G401 (cell line): Measurements from ENCODE around the gene LSM7. TPM values are rescaled to one million over a fixed set of nuclear protein-coding genes. Genes with fewer than 3 reads are reported as not detected.
A peak's percentile ranks its signal among the peaks of the same experiment; 100 is the strongest.

ENCODE experiments used
- DNase-seq: peaks from one replicate; pipeline ENCODE4 v3.0.0-alpha.2; 2015; ENCODE audit warnings: low spot score
- in situ Hi-C: cut with HindIII; loops from 2 replicates; pipeline ENCODE4 v1.10.0; 2016; ENCODE audit warnings: low sequenced_read_pairs, mixed read lengths
- total RNA-seq: library from RNA; depleted of rRNA; stranded (reverse); fragments of >200 nt; shearing (Covaris generic); gene quantifications from 2 replicates; pipeline ENCODE4 v1.2.3, GENCODE V29; 2014

LSM7 gene
- total RNA-seq, 1 experiment from 2014 or later = 400 TPM

- in situ Hi-C loops = no loop called here
- DNase-seq = no peak
These were observed 11.4 kb upstream of the LSM7 start for GRCh38 chr19:2339644-2340310.

DNA sequence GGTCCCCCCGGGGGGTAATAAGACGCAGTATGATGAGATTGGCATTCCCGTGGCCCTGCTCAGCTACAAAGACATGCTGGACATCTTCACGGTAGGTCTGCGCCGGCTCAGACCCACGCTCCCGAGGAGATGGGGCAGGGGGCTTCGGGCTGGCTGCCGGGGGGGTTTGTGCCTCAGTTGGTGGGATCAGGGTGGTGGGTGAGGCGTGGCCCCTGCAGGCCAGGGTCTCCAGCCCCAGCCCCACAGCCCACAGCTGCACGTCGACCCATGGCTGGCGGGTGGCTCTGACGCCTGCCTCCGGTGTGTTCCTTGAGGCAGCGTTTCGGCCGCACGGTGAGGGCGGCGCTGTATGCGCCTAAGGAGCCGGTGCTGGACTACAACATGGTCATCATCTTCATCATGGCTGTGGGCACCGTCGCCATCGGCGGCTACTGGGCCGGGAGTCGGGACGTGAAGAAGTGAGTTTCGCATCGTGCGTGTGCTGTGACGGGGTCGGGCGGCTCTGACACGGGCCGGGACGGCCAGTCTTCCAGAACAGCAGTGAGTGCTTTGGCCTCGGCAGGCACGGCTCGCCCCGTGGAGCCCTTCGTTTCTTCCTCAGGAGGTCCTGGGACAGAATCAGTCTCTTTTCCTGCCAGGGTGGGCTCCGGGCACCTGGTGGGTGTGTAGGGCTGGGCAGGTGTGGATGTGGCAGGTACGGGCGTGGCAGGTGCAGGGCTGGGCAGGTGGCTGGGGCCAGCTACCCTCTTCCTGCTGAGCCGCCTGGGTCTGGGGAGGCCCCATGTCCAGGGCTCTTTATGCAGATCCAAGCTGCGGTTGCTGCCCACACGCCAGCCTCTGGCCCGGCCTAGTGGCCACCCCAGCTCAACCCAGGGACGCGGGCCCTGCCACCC lies 10.6 kb upstream of the LSM7 start:
- in situ Hi-C loops = no loop called here

DNA sequence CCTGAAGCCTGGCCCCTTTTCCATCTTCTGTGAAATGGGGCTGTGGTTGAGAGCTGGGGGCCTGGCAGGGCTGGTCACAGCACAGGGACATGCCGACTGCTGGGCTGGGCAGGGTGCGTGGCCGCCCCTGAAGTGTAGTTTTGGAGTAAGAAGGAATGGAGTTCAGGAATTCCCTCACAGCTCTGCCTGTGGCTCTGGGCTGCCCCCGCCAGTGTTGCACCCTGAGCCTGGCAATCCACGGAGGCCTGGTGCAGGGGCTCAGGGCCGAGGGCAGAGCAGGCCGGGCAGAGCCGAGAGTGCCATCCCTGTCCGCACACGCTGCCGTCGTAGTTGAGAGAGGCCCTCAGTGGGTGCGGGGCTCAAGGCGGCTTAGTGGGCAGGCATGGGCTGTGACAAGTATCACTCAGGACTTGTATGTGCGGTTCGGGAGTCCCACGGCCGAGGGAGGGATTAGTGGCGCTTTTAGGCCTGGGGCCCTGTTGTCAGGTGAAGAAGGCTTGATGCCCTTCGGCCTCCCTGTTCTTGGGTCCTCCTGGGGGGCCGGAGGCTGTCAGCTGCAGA lies 9.7 kb upstream of the LSM7 start:
- in situ Hi-C loops = no loop called here
- DNase-seq = no peak

More for the DNA sequence above, 10.6 kb upstream of the LSM7 start:
- DNase-seq = no peak

DNA sequence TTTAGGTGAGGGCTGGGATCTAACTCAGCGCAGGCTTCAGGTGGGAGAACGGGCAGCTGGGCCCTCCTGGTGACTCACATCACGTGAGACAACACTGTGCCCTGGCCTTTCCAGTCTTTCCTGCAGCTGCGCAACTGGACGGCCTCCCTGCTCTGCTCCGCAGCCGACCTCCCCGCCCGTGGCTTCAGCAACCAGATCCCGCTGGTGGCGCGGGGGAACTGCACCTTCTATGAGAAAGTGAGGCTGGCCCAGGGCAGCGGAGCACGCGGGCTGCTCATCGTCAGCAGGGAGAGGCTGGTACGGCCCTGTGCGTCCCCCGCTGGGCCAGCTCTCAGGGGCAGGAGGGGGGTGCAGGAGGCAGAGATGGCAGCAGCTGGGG lies 8.9 kb upstream of the LSM7 start:
- peak; percentile 57 for DNase-seq
- in situ Hi-C loops = no loop called here

GRCh38 chr19:2336528-2337328 lies 8.3 kb upstream of the LSM7 start:
- in situ Hi-C loops = no loop called here
- DNase-seq = no peak

DNA sequence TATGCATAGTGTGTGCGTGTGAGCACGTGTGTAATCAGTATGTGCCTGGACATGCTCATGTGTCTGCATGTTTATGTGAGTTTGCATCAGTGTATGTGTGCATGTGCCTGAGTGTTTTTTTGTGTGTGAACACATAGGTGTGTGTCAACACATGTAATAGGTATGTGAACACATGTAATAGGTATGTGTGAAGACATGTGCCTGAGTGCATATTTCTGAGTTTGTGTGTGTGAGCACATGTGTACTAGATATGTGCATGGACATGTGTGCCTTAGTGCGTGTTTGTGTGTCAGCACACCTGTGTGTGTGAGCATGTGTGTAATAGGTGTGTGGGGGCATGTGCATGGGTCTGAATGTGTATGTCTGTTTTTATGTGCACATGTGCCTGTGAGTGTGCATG lies 7.5 kb upstream of the LSM7 start:
- no peak for DNase-seq
- in situ Hi-C loops = no loop called here

GRCh38 chr19:2334986-2335846 lies 6.8 kb upstream of the LSM7 start:
- in situ Hi-C loops = no loop called here
- no peak for DNase-seq

- DNase-seq = no peak
- in situ Hi-C loops = no loop called here
These were observed 6.0 kb upstream of the LSM7 start for GRCh38 chr19:2334426-2334825.

DNA sequence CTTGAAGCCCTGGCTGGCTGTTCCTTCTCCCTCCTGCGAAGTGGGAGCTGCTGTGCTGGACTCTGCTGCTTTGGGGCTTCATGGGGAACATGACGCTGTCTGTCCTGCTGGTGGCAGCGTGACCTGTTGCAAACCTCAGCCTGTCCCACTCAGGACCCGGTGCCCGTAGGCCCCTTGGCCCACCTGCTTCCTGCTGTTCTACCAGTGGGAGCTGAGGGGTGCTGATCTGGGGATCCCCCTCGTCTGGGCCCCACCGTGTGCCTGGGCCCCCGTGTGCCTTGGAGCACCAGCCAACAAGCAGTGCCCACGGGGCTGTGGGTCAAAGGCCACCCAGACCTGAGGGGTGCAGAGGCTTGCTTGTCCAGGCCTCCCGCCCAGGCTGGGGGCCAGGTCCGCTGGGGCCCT lies 5.4 kb upstream of the LSM7 start:
- DNase-seq = no peak
- in situ Hi-C loops = no loop called here

DNA sequence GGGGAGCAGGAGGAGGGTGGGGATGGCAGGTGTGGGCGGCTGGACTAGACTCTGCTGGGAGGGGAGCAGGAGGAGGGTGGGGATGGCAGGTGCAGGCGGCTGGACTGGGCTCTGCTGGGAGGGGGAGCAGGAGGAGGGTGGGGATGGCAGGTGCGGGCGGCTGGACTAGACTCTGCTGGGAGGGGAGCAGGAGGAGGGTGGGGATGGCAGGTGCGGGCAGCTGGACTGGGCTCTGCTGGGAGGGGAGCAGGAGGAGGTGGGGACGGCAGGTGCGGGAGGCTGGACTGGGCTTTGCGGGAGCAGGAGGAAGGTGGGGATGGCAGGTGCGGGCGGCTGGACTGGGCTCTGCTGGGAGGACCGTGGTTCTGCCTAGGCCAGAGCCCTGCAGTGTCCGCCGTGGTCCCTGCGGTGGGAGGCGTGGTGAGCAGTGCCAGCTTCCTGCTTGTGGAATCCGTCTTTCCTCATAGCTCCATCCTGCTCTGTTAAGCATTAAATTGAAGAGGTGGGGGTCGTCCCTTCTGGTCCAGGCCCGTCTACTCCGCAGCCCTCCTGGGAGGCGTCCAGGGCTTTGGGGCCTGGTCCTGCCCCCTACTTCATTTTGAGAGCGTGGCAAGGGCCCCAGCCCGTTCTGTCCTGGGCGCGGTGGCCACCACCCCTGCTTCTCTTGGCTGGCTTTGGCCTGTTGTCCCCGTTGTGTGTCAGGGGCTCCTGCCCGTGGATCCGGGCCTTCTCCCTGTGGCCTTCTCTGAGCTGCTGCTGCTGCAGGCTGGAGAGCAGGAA lies 4.8 kb upstream of the LSM7 start:
- in situ Hi-C loops = no loop called here
- DNase-seq = no peak

GRCh38 chr19:2332341-2333026 lies 4.1 kb upstream of the LSM7 start:
- DNase-seq = no peak
- in situ Hi-C loops = no loop called here

DNA sequence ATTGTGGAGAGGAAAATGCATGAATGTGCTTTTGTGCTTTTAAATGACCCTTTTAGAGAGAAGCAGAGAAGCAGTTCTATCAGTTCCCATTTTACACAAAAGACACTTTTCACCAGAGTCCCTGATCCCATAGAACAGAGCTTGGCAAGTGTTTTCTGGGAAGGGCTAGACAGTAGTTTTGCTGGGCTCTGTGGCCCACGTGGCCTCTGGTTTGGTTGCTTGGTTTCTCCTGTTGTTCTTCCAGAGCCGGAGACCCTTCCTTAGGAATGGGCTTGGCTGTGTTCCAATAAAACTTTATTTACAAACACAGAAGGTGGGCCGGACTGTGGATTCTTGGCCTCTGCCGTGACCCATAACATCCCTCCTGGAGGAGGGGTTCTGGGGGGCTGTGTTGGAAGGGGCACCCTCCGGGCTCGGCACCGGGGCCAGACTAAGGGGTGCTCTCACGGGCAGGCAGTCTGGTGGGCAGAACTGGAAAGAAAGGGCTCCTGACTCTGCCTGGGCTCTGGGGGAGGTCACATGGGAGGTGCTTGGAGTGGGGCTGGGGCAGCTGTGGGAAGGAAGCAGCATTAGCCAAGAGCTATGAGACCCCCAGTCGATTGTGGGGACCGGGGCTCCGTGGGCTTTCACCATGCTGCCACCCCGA lies 3.3 kb upstream of the LSM7 start:
- no peak for DNase-seq
- in situ Hi-C loops = no loop called here

GRCh38 chr19:2330632-2331284 lies 2.4 kb upstream of the LSM7 start:
- DNase-seq = no peak
- in situ Hi-C loops = no loop called here

DNA sequence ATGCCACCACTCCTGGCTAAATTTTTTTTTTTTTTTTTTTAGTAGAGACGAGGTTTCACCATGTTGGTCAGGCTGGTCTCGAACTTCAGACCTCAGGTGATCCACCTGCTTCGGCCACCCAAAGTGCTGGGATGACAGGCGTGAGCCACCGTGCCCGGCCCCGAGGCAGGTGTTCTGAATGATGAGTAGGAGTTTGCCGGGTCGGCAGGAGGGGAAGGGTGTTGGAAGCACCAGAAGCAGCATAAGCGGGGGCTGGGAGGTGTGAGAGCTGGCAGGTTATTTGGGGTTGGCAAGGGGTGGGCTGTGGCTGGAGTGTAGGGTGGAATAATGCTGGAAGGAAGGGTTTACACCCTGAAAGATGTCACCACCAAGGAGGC lies 1.9 kb upstream of the LSM7 start:
- in situ Hi-C loops = no loop called here
- no peak for DNase-seq

DNA sequence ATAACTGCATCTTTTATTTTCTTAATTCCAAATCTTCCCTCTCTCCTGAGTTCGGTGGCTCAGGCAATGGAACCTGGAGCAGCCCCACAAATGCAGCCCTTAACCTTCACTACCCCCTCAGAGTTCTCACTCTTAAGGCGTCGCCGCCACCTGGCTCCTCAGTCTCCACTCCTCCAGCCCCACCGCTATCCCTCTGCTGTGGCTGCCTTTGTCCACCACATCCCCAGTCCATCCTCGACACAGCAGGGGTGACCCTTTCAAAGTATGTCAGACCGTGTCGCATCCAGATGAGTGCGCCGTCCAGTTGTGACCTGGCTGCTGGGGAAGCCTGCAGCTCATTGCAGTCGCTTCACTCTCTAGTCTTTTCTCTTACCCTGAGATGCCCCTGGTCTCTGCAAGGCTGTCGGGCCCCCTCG lies 1.1 kb upstream of the LSM7 start:
- no peak for DNase-seq
- in situ Hi-C loops = loop anchor here (5.0 kb wide), 1 partner anchor 83 kb away; no protein-coding TSS in a partner anchor

- in situ Hi-C loops = loop anchor here (5.0 kb wide), 1 partner anchor 83 kb away; no protein-coding TSS in a partner anchor
These were observed 728 bp upstream of the LSM7 start for GRCh38 chr19:2329149-2329478.

More at GRCh38 chr19:2329149-2329478, 728 bp upstream of the LSM7 start:
- no peak for DNase-seq
